Keratinocyte (primary cell): ENCODE results near the gene NPTX1. TPM values are rescaled to one million over a fixed set of nuclear protein-coding genes. Genes with fewer than 3 reads are reported as not detected.

Experiments used
- DNase-seq: peaks from one replicate; pipeline ENCODE4 v3.0.0-alpha.2; 2011; ENCODE audit warnings: low read depth, missing footprints, low spot score
- FAIRE-seq: peaks from 2 replicates; lab custom pipeline; 2011; peaks lifted over from hg19 to GRCh38; lab: Jason Lieb, UNC
- H2AFZ ChIP-seq: 2 replicates; pipeline ENCODE4 v1.6.0; 2012; ENCODE audit warnings: low read length, control low read depth, inconsistent platforms; ENCODE audit not compliant: control insufficient read depth
- H3K27ac ChIP-seq: 2 replicates; pipeline ENCODE4 v1.5.1; 2011; ENCODE audit warnings: low read length; ENCODE audit not compliant: control insufficient read depth, insufficient read depth
- H3K27me3 ChIP-seq: 3 replicates; pipeline ENCODE4 v1.6.0; 2011; ENCODE audit warnings: low read length; ENCODE audit not compliant: control insufficient read depth, insufficient read depth; ENCODE audit errors: extremely low read depth
- H3K36me3 ChIP-seq, 2 experiments: 2 replicates in 1 of 2; 3 replicates in 1 of 2; pipeline ENCODE4 v1.5.1; 2011; ENCODE audit warnings: low read length in 2 of 2, mild to moderate bottlenecking in 1 of 2; ENCODE audit not compliant: control insufficient read depth in 2 of 2, insufficient read depth in 2 of 2; ENCODE audit errors: extremely low read depth in 1 of 2
- H3K4me1 ChIP-seq: 3 replicates; pipeline ENCODE4 v1.5.1; 2011; ENCODE audit warnings: low read length; ENCODE audit not compliant: control insufficient read depth, insufficient read depth; ENCODE audit errors: extremely low read depth
- H3K4me2 ChIP-seq: 3 replicates; pipeline ENCODE4 v1.6.0; 2011; ENCODE audit warnings: low read depth, low read length; ENCODE audit not compliant: control insufficient read depth, insufficient read depth; ENCODE audit errors: extremely low read depth
- H3K4me3 ChIP-seq, 3 experiments: fragments of 200-600 bp in 1 of 3; sonication (generic) in 1 of 3; 2 replicates in 2 of 3; 3 replicates in 1 of 3; pipeline ENCODE4 v1.5.1; 2011 to 2016; ENCODE audit warnings: low read length in 3 of 3, mild to moderate bottlenecking in 3 of 3, control low read depth in 2 of 3, inconsistent platforms in 1 of 3, low read depth in 1 of 3, mixed read lengths in 1 of 3, mixed run types in 1 of 3, moderate library complexity in 1 of 3; ENCODE audit not compliant: control insufficient read depth in 2 of 3, insufficient read depth in 2 of 3; ENCODE audit errors: extremely low read depth in 1 of 3
- H3K79me2 ChIP-seq: 2 replicates; pipeline ENCODE4 v1.6.0; 2012; ENCODE audit warnings: low read length; ENCODE audit not compliant: control insufficient read depth, insufficient read depth
- H3K9ac ChIP-seq: 3 replicates; pipeline ENCODE4 v1.6.0; 2011; ENCODE audit warnings: low read length; ENCODE audit not compliant: control insufficient read depth, insufficient read depth; ENCODE audit errors: extremely low read depth
- H3K9me1 ChIP-seq: 3 replicates; pipeline ENCODE4 v1.6.0; 2011; ENCODE audit warnings: low read length; ENCODE audit not compliant: control insufficient read depth, insufficient read depth; ENCODE audit errors: extremely low read depth
- H3K9me3 ChIP-seq: 2 replicates; pipeline ENCODE4 v1.5.1; 2012; ENCODE audit warnings: low read depth, low read length; ENCODE audit not compliant: control insufficient read depth
- H4K20me1 ChIP-seq: 3 replicates; pipeline ENCODE4 v1.6.0; 2011; ENCODE audit warnings: low read length; ENCODE audit not compliant: control insufficient read depth, insufficient read depth; ENCODE audit errors: extremely low read depth
- CTCF ChIP-seq, 3 experiments: IDR thresholded peaks in 1 of 3; conservative IDR thresholded peaks in 1 of 3; optimal IDR thresholded peaks in 1 of 3; 2 replicates in 2 of 3; 3 replicates in 1 of 3; pipeline versions ENCODE3 to v1.5.1; 2011; ENCODE audit warnings: low read length in 3 of 3, mild to moderate bottlenecking in 3 of 3, moderate library complexity in 2 of 3, control low read depth in 1 of 3, inconsistent platforms in 1 of 3; ENCODE audit not compliant: insufficient read depth in 2 of 3; ENCODE audit errors: extremely low read depth in 1 of 3
- EZH2 ChIP-seq: IDR thresholded peaks from one replicate; pipeline ENCODE4 v1.6.1; 2012; ENCODE audit warnings: inconsistent platforms, mild to moderate bottlenecking, low read length, moderate library complexity
- dilution Hi-C: fragments of 300-500 bp; cut with MboI; formaldehyde crosslinking; loops from one replicate; pipeline ENCODE4 v1.7.0; 2020; ENCODE audit warnings: low sequenced_read_pairs; ENCODE audit not compliant: extremely low pct_ligation_motif_present
- polyA plus RNA-seq, 5 experiments: library from polyadenylated mRNA; depleted of rRNA in 3 of 5; stranded (reverse) in 3 of 5; stranded (forward) in 1 of 5; unstranded in 1 of 5; fragments of >200 nt; gene quantifications; 1 replicate in 1 of 5; 2 replicates in 3 of 5; 3 replicates in 1 of 5; pipeline versions ENCODE4 v1.2.1 to v1.2.3, GENCODE V29; 2011 to 2012; ENCODE audit warnings: missing spikeins in 2 of 5, low read depth in 1 of 5, low replicate concordance in 1 of 5

NPTX1 gene
- polyA plus RNA-seq, 1 donor (not counting 4 experiments of a cell fraction or from before 2014, with no cell fraction given), result 0.03 TPM

- Histone ChIP-seq H2AFZ (no peak overlapping the region), H4K20me1 (peaks cover 3% of the 10 kb centered on the region), H3K79me2 (no peaks in the 10 kb centered on the region), H3K9me1 (no peaks in the 10 kb centered on the region), H3K4me1 (no peaks in the 10 kb centered on the region), H3K9me3 (no peaks in the 10 kb centered on the region), H3K4me2 (no peak overlapping the region), H3K36me3 (peaks cover 0 to 2% of the 10 kb centered on the region in 2 experiments), H3K27ac (no peak overlapping the region), H3K9ac (no peak overlapping the region), H3K4me3 (no peak overlapping the region), H3K27me3 (no peaks in the 10 kb centered on the region)
- FAIRE-seq (no peak), DNase-seq (no peak)
- dilution Hi-C loops, result no loop called here
- TF ChIP-seq CTCF (optimal IDR thresholded peaks at IDR 0.05 in 1 of 3, IDR thresholded peaks at IDR 0.05 in 1 of 3, conservative IDR thresholded peaks at IDR 0.05 in 1 of 3; ENCODE audit: extremely low read depth in 1 of 3, insufficient read depth in 2 of 3, low read length in 3 of 3) (no peak), EZH2 (no peak)
Observed at GRCh38 chr17:80433916-80434666, 42.3 kb downstream of the NPTX1 start.

- H4K20me1 ChIP-seq, result peaks cover 3% of the 10 kb centered on the region
- no peak overlapping the region for H3K4me2 ChIP-seq
- peaks cover 0 to 3% of the 10 kb centered on the region in 2 experiments for H3K36me3 ChIP-seq
- no peak overlapping the region for H2AFZ ChIP-seq
- no peaks in the 10 kb centered on the region for H3K4me1 ChIP-seq
- no peak overlapping the region for H3K9ac ChIP-seq
- no peak for FAIRE-seq
- no peak overlapping the region for H3K4me3 ChIP-seq
- DNase-seq, result no peak
- dilution Hi-C loops, result no loop called here
- TF ChIP-seq EZH2 (no peak), CTCF (optimal IDR thresholded peaks at IDR 0.05 in 1 of 3, IDR thresholded peaks at IDR 0.05 in 1 of 3, conservative IDR thresholded peaks at IDR 0.05 in 1 of 3; ENCODE audit: extremely low read depth in 1 of 3, insufficient read depth in 2 of 3, low read length in 3 of 3) (no peak)
- no peak overlapping the region for H3K27ac ChIP-seq
- H3K9me1 ChIP-seq, result no peaks in the 10 kb centered on the region
- H3K9me3 ChIP-seq, result no peaks in the 10 kb centered on the region
- H3K27me3 ChIP-seq, result no peaks in the 10 kb centered on the region
- H3K79me2 ChIP-seq, result no peaks in the 10 kb centered on the region
Observed at GRCh38 chr17:80432961-80433550, 43.4 kb downstream of the NPTX1 start.
